22Rv1 (cell line): ENCODE measurements around the gene LYZL2.
"Not testable (repeated sequence)": the region's sequence is repeated elsewhere in the genome, so short reads cannot be mapped to it uniquely, and the experiment has no call there.

Experiments
- H3K27ac ChIP-seq: fragments of 450-650 bp; 2 replicates; pipeline ENCODE4 v1.5.1; 2017
- ZFX ChIP-seq: fragments of 450-650 bp; IDR thresholded peaks from 2 replicates; pipeline ENCODE4 v1.6.1; 2017; ENCODE audit warnings: antibody characterized with exemption, borderline replicate concordance
- TF ChIP-seq, protein P1 (sequence below): fragments of 450-650 bp; IDR thresholded peaks from 2 replicates; pipeline ENCODE4 v1.5.1; 2017; ENCODE audit warnings: mild to moderate bottlenecking

LYZL2 gene

DNA sequence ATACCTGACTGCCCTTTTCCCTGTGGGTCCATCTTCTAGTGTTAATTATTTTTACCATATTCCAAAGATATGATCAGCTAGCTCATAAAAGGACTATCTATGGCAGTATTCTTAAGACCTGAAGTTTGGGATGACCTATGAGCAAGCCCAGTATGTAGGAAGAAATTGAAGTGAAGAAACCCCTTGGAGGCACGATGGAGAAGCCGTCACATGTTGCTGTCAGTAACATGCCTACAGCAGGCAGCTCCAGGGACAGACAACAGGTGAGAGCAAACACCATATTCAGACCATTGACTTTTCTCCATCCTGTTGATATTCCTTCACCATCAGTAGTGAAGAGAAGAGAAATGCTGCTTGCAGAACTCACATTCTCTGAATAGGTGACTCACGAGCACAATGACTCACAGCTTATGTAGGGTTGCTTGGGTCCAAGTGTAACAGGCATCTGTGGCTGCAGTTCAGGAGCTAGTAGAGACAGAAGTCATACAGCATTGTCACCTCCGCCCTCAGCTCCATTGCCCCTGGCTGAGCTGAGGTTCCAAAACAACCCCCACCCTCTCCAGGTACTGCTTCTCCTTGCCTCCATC lies 8.4 kb upstream of the LYZL2 start:
- TF ChIP-seq ZFX = no peak
- TF ChIP-seq, protein P1, sequence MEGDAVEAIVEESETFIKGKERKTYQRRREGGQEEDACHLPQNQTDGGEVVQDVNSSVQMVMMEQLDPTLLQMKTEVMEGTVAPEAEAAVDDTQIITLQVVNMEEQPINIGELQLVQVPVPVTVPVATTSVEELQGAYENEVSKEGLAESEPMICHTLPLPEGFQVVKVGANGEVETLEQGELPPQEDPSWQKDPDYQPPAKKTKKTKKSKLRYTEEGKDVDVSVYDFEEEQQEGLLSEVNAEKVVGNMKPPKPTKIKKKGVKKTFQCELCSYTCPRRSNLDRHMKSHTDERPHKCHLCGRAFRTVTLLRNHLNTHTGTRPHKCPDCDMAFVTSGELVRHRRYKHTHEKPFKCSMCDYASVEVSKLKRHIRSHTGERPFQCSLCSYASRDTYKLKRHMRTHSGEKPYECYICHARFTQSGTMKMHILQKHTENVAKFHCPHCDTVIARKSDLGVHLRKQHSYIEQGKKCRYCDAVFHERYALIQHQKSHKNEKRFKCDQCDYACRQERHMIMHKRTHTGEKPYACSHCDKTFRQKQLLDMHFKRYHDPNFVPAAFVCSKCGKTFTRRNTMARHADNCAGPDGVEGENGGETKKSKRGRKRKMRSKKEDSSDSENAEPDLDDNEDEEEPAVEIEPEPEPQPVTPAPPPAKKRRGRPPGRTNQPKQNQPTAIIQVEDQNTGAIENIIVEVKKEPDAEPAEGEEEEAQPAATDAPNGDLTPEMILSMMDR = no peak
- H3K27ac ChIP-seq = no peak overlapping the region

DNA sequence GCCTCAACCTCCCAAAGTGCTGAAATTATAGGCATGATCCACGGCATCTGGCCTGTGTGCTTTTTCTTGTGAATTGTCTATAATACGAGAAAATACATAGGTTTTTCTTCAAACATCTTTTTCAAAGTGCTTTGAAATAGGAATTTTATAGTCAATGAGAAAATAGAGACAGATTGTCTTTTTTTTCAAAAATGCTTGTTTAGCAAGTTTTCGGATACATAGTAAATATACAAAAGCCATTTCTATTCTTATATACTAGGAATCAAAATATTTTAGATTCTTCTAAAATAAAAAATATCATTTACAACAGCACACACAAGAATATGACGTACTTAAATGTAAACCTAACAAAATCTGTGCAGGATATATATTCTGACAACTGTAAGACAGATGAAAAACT lies 1.6 kb upstream of the LYZL2 start:
- H3K27ac ChIP-seq = no peak overlapping the region
- TF ChIP-seq, protein P1 = no peak
- no peak for TF ChIP-seq ZFX

DNA sequence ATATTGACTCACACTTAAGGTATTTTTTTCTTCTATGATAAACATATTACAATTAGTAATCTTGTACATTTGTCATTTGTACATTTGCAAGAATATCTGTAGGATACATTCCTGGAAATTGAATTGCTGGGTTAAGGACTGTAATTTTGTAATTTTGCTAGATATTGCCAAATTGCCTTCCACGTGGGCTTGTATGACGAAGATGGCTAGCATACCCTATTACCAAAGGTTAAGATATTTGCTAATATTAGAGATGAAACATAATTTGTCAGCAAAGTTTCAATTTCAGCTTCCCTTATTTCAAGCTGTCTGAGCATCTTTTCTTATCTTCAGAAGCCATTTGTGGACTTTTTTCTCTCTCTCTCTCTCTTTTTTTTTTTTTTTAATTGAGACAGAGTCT lies 1.0 kb upstream of the LYZL2 start:
- H3K27ac ChIP-seq = no peak overlapping the region
- TF ChIP-seq, protein P1 = no peak
- TF ChIP-seq ZFX = no peak

DNA sequence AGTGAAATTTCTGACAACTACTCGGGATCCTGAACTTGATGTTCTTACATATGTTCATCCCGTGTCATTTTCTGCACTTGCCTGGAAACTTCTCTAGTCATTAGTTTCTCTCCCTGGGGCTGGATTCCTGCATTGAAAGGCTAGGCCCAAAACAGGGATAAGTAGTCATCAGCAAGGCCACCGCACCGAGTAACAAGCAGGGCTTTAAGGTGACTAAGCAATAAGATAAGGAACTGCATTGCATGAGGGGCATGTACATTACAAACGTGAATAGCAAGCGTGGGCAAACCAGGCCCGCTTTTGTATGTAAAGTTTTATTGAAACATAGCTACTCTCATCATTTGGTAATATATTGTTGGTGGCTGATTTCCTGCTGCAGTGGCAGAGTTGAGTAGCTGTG lies 977 bp downstream of the LYZL2 start:
- H3K27ac ChIP-seq = not testable (repeated sequence)

DNA sequence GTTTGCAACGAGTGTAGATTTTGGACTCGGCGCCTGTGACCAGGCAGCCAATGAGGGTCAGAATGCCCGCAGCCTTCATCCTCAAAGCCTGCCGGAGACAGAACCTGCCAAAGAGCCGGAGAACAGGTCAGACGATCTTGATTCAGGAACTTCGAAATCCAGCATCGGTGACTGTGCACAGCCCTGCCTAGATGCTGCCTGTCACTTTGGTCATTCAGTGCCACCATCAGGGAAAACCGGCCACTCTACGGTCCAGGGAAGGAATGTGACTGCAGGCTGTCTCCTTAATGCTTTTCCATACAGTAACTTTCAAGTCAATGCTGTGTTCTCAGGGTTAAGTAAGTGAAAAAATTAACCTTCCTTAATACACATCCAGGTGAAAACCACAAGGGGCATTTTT lies 2.7 kb downstream of the LYZL2 start:
- H3K27ac ChIP-seq = not testable (repeated sequence)

DNA sequence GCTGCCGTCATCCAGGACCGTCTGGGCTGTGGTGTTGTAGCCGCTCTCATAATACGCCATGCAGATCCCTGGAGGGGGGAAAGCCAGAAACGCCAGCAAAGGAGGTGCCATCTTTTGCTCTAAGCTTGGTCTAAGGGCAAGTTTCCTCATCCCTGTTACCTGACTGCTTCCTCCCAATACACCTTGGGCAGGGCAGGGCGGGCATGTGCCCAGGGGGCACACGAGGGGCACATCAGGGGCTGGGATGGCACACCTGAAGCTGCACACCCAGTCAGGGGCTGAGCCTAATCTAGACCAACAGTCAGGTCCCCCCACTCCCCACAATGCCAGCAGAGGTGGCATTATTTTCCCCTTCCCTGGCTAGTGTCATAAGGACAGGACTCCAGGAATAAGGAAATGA lies 3.4 kb downstream of the LYZL2 start:
- not testable (repeated sequence) for H3K27ac ChIP-seq

DNA sequence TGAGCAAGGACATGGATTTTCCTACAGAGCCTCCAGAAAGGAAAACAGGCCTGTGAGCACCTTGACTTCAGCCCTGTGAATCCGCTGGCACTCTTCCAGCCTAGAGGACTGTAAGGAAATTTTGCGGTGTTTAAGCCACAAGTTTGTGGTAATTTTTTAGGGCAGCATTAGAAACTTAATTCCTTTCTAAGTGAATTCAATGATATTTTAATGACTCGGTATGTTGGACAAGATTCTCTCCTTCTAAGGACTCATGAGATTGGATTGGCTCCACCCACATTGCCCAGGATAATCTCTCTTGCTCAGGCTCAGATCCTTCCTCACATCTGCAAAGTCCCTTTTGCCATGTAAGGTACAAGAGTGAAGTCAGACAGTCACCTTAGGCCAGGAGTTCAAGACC lies 4.5 kb downstream of the LYZL2 start:
- no peak overlapping the region for H3K27ac ChIP-seq
- TF ChIP-seq ZFX = no peak
- TF ChIP-seq, protein P1 = no peak

DNA sequence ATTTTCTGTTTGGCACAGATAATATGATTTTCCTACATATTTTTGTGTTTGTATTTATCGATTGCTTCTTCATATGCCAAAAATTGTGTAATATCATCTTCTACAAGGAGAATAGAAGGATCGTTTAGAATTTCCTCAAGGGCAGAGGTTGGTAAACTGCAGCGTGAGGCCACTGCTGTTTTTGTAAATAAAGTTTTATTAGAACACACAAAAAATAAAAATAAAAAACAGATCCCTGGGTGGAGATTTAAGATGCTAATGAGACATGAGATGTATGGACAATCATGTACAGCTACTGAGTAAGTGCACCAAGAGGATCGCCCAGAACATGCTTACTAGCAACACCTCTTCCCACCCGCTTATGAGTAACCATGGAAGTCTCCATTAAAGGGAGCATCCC lies 9.6 kb downstream of the LYZL2 start:
- TF ChIP-seq, protein P1 = no peak
- TF ChIP-seq ZFX = no peak
- H3K27ac ChIP-seq = no peak overlapping the region

DNA sequence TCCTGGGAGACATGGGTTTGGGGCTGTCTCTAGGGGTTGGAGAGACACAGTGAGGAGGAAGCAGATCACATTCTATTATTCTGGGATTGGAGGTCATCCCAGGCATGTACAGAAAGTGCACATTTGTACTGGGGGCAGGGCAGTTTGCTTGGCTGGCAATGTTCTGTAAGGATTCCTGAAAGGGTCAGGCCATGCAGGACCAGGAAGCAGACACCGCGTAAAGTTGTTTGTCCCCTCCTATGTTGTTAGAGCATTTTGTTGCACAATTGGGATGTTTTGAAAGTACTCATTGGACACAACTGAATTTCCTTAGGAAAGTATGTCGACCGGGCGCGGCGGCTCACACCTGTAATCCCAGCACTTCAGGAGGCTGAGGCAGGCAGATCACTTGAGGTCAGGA lies 12.5 kb downstream of the LYZL2 start:
- H3K27ac ChIP-seq = no peak overlapping the region
- TF ChIP-seq ZFX = no peak

DNA sequence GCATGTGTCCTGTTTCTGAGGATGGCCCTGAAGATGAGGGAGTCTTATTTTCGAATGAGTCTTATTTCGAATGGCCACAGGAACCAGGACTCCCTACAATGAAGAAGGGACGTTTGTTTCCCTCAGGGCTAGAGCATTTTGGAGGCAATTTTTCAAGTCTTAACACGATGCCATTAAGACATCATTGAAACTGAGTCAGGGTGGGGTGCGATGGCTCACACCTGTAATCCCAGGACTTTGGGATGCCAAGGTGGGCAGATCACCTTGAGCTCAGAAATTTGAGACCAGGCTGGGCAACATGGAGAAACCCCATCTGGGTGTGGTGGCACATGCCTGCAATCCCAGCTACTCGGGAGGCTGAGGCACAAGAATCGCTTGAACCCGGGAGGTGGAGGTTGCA lies 18.5 kb downstream of the LYZL2 start:
- H3K27ac ChIP-seq = not testable (repeated sequence)
